Dedifferentiated amniotic fluid mesenchymal stem cell (primary cell): ENCODE measurements around the gene ACTRT3.

Experiments used
- DNase-seq: peaks from one replicate; pipeline ENCODE4 v3.0.0-alpha.2; 2016; ENCODE audit errors: extremely low spot score

The ACTRT3 gene

GRCh38 chr3:169769287-169770181, at the start of gene ACTRT3:
Gene ACTRT3 (minus strand): TSS chr3:169769561. CDS start chr3:169769520, 41 bp downstream.
- peak; percentile 36 for DNase-seq

- DNase-seq, result peak; percentile 30
Measured at GRCh38 chr3:169818316-169818715, 49.0 kb upstream of the ACTRT3 start.

DNA sequence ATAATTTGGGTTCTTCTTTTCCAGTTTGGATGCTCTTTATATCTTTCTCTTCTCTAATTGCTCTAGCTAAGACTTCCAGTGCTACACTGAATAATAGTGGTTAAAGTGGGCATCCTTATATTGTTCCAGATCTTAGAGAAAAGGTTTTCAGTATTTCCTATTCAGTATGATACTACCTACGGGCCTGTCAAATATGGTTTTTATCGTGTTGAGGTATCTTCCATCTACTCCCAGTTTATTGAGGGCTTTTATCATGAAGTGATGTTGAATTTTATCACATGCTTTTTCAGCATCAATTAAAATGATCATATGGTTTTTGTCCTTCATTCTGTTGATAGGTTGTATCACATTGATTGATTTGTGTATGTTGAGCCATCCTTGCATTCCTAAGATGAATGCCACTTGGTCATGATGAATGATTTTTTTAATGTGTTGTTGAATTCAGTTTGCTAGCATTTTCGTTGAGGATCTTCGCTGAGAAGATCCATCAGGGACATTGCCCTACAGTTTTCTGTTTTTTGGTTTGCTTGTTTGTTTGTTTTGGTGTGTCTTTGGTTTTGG, 46.3 kb upstream of the ACTRT3 start:
- no peak for DNase-seq

- DNase-seq, result no peak
Measured at GRCh38 chr3:169813757-169814517, 44.6 kb upstream of the ACTRT3 start.

GRCh38 chr3:169813278-169813677, 43.9 kb upstream of the ACTRT3 start:
- no peak for DNase-seq

- DNase-seq, result no peak
Measured at GRCh38 chr3:169812332-169813235, 43.2 kb upstream of the ACTRT3 start, which contains the start of the genes LRRC34 and LRRIQ4. Gene LRRC34 (minus strand): TSS chr3:169812904. CDS start chr3:169812548, 356 bp downstream. Gene LRRIQ4 (plus strand): TSS chr3:169812870. CDS start chr3:169821922, 9,052 bp downstream.

- peak; percentile 55 for DNase-seq
Measured at GRCh38 chr3:169811631-169812331, 42.4 kb upstream of the ACTRT3 start.

DNA sequence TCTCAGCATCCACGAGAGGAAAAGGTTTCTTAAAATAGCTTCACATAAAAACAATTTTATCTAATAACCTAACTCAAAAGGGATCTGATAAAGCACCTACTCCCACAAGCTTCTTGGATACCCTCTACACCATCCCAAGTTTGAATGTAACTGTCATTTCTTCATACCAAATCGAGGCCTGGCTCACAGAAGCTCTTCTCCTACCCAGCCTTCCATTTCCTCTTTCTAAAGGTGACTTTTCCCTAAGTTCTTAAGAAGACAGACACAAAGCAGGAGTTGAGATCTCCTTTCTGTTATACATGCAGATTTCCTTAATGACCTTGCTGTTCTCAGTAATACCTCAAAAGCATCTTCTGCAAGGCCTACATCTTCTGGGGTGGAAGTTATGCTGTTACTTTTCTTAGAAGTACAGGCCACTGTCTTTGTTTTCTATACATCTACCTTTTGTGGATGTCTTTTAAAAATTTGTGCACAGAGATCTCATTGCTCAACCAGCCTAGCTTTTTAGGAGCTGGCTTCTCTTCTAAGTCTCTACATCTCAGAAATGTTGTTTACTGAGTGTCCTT, 40.0 kb upstream of the ACTRT3 start:
- no peak for DNase-seq

DNA sequence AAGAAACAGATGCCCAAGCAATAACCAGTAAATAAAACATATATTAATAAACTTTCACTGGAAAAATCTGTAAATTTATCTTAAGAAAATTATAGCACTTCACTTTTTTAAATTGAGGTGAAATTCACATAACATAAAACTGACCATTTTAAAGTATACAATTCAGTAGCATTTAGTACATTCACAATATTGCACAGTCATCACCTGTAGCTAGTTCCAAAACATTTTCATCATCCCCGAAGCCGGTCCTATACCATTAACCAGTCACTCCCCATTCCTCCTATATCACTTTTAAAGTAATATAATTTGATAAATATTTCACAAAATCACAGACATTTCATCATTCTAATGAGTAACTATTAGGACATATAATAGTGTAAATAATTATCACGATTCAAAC, 35.3 kb upstream of the ACTRT3 start:
- no peak for DNase-seq

DNA sequence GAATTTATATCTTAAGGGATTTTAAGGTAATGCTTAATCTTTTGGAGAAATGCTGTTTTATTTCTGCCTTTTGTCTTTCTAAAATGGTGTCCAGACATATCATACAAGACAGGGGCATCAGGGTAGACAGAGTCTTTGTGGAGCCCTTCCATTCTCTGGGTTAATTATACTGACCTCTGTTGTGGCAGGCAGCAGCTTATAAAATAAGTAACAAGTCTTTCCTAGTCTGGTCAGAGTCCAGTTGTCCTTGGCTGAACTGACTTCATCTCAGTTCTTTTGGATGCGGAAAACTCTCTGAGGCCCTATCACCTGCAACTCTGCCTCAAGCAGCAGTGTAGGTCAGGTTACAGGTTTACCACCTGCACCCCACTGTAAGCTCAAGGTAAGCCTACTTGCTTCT, 23.0 kb upstream of the ACTRT3 start:
- DNase-seq, result no peak

GRCh38 chr3:169790687-169791429, 21.5 kb upstream of the ACTRT3 start:
- no peak for DNase-seq

DNA sequence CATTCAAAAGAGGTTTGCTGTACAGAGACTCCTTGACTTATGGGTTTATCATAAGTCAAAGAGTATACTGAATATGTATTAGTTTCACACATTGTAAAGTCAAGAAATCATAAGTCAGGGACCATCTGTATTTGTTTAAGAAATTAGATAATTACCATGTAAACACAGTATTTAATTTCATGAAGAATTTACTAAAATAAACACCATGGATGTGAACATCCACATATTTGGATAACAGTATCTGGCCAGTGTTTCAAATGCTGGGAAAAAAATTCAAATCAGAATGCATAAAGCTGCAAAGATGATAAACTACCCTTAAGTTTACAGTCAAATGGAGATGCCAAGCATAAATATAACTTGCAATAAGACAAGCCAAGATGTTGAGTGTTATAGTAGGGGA, 20.9 kb upstream of the ACTRT3 start:
- DNase-seq, result no peak

DNA sequence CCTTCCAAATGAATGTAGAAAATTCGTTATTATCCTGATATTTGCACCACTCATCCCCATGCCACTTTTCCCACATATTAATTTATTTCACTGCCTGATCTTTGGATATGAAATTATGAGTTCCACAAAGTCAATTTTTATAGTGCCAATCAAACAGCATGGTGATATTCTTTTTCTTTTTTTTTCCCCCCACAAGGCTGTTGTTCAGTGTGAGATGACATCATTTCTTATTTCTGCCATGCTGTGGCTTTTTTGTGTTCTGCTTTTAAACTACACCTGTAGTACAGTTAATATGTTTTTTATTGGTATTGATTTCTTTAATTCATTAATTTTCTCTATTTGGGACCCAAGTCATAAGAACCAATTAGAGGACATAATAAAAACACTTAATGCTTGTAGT, 18.4 kb upstream of the ACTRT3 start:
- DNase-seq, result no peak

DNA sequence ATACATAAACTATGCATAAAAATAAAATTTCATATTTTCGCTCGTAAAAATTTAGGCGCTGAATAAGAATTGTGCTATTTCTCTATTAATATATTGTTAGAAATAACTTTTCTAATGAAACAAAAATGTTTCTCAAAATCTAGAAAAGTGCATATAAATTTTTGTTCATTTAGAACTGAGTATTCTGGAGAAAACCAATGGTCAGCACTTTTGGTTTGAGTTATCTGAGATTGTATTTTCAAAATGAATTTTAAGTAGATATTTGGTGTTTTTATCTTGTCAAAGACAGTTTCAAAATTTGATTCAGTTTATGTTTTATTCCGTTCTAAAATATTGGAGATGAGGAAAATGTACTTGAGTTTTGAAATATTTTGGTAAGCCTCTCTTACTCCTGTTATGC, 17.8 kb upstream of the ACTRT3 start:
- DNase-seq, result no peak

DNA sequence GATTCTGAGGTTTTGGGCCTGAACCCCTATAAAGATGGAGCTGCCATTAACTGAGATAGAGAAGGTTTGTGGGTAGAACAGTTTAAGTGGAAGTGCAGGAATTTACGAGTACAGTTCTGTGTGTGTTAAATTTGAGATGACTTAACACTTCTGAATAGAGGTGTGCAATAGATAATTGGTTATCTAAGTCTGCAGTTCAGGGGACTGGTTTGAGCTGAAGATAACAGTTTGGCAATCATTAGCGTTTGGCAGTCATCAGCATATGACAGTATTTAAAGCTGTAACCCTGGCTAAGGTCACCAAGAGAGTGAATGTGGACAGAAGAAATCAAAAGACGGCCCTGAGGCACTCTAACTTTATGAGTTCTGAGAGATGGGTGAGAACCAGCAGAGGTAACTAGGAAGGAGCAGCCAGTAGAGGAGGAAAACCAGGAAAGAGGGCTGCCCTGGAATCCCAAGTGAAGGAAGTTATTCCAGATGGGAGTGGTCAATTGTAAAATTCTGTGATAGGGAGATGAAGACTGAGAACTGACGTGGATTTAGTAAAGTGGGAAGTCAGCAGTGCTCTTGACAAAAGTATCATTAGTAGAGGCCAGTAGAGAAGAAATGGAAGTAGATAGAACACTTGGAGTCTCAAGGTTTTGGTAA, 12.0 kb upstream of the ACTRT3 start:
- DNase-seq, result no peak

DNA sequence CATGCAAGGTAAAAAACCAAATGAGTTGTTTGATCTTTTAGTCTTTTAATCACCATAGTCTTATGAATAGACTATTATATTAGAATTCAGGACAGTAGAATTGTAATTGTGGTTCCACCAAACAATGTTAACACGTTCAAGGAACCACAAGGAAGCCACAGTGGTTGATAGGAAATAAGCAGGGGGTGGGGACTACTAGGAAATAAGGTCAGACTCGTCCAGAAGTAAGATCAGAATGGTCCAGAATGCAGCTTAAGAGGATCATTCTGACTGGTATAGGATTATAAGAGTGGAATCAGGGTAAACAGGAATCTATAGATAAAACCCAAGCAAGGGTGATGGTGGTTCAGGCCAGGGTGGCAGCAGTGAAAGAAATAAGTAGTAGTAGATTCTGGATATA, 11.4 kb upstream of the ACTRT3 start:
- no peak for DNase-seq

GRCh38 chr3:169777822-169778221, 8.5 kb upstream of the ACTRT3 start:
- DNase-seq, result no peak

DNA sequence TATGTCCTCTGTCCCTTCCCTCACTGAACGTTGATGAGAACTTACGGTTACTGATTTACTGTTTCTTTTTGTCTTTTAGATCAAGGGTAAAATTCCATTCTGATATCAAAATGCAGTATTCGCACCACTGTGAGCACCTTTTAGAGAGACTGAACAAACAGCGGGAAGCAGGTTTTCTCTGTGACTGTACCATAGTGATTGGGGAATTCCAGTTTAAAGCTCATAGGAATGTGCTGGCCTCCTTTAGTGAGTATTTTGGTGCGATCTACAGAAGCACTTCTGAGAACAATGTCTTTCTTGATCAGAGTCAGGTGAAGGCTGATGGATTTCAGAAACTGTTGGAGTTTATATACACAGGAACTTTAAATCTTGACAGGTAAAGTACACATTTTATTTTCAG, 4.8 kb upstream of the ACTRT3 start:
- DNase-seq, result no peak
